ENCODE measurements around the gene VLDLR.
"Not testable (repeated sequence)": the region's sequence is repeated elsewhere in the genome, so short reads cannot be mapped to it uniquely, and the experiment has no call there.

VLDLR gene

GRCh38 chr9:2664174-2665065, 42.8 kb downstream of the VLDLR start:
- no peak for FAIRE-seq

- FAIRE-seq: no peak
These were observed 45.0 kb downstream of the VLDLR start for GRCh38 chr9:2666569-2666968.

GRCh38 chr9:2673161-2673560, 51.6 kb downstream of the VLDLR start:
- FAIRE-seq: no peak

GRCh38 chr9:2674141-2674824, 52.7 kb downstream of the VLDLR start:
- peak; percentile 91 for FAIRE-seq

GRCh38 chr9:2675834-2676233, 54.2 kb downstream of the VLDLR start:
- no peak for FAIRE-seq

- FAIRE-seq: no peak
These were observed 54.9 kb downstream of the VLDLR start for GRCh38 chr9:2676466-2676865.

GRCh38 chr9:2677915-2678889, 56.6 kb downstream of the VLDLR start:
- no peak for FAIRE-seq

GRCh38 chr9:2679011-2679410, 57.4 kb downstream of the VLDLR start:
- no peak for FAIRE-seq

- no peak for FAIRE-seq
These were observed 60.4 kb downstream of the VLDLR start for GRCh38 chr9:2681981-2682380.

GRCh38 chr9:2686911-2687310, 65.3 kb downstream of the VLDLR start:
- FAIRE-seq: no peak

GRCh38 chr9:2688636-2689035, 67.0 kb downstream of the VLDLR start:
- no peak for FAIRE-seq

- no peak for FAIRE-seq
These were observed 69.6 kb downstream of the VLDLR start for GRCh38 chr9:2691212-2691611.

GRCh38 chr9:2691626-2692025, 70.0 kb downstream of the VLDLR start:
- no peak for FAIRE-seq

GRCh38 chr9:2693056-2693455, 71.5 kb downstream of the VLDLR start:
- no peak for FAIRE-seq

GRCh38 chr9:2697492-2697891, 75.9 kb downstream of the VLDLR start:
- FAIRE-seq: no peak

- FAIRE-seq: no peak
These were observed 78.8 kb downstream of the VLDLR start for GRCh38 chr9:2700398-2700797.

GRCh38 chr9:2700909-2701550, 79.4 kb downstream of the VLDLR start:
- no peak for FAIRE-seq

GRCh38 chr9:2704504-2704903, 82.9 kb downstream of the VLDLR start:
- no peak for FAIRE-seq

- FAIRE-seq: not testable (repeated sequence)
These were observed 85.7 kb downstream of the VLDLR start for GRCh38 chr9:2707256-2707655.

Measured in endometrium (tissue), 2 donors.